SIG-M5 treated with dmso at 0.1 percent for 504 hours (cell line): ENCODE results near the gene TMPRSS9.

Source experiments
- DNase-seq: peaks from one replicate; lab custom pipeline; 2025; ENCODE audit not compliant: unreplicated experiment; lab: John Stamatoyannopoulos, UW

The TMPRSS9 gene

DNA sequence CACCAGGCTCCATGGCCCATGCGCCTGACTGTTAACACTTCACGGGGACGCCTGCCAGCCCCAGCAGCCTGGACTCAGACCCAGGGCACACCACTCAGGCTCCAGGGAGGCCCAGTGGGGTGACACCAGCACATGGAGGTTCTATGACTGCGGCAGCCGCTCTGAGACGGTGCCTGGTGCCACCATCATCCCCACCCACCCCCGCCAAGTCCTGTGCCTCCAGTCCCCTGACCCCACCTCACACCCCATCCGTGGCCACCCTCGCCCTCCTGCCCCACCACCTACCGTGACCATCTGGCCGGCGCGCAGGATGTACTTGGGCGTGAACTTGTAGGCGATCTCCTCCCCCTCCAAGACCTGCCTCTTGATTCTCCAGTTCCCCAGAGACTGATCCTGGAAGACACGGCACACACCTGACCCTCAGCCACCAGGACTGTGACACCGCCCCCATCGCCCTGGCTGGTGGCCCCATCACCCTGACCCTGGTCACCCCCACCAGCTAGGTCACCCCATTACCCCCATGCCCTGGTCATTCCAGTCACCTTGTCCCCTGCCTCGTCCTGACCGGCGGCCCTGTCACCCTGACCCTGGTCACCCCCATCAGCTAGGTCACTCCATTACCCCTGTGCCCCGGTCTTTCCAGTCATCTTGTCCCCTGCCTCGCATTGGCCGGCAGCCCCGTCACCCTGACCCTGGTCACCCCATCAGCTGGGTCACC is 72.2 kb downstream of the TMPRSS9 start:
- DNase-seq = no peak

DNA sequence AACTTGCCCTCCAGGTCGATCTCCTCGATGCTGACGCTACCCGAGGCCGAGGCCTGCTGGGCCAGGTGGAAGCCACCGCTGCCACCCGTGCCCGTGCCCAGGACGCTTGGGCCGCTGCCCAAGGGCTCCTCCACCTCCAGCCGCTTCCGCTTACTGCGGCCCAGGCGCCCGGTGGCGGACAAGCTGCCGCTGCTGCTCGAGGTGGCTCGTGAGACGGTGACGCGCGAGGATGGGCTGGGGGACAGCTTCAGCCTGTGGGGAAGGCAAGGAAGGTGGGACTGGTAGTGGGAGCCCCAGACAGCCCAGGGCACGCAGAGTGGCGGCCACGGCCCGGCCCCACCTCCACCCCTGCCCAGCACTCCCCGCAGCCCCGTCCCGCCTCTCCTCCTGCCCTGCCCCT is 73.8 kb downstream of the TMPRSS9 start:
- no peak for DNase-seq

DNA sequence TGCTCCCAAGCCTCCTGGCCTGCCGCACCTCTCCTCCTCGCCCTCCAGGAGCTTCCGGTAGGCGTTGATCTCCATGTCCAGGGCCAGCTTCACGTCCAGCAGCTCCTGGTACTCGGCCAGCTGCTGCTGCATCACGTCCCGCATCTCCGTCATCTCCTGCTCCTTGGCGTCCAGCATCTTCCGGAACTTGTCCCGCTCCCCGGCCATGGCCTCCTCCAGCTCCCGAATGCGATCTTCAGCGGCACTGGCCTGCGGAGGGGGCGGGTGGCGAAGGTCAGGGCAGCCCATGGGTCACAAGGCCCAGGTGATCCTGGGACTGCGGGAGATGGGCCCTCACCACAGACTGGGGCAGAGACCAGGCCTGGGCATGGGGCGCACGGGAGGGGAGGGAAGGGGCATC is 74.2 kb downstream of the TMPRSS9 start:
- DNase-seq = no peak

DNA sequence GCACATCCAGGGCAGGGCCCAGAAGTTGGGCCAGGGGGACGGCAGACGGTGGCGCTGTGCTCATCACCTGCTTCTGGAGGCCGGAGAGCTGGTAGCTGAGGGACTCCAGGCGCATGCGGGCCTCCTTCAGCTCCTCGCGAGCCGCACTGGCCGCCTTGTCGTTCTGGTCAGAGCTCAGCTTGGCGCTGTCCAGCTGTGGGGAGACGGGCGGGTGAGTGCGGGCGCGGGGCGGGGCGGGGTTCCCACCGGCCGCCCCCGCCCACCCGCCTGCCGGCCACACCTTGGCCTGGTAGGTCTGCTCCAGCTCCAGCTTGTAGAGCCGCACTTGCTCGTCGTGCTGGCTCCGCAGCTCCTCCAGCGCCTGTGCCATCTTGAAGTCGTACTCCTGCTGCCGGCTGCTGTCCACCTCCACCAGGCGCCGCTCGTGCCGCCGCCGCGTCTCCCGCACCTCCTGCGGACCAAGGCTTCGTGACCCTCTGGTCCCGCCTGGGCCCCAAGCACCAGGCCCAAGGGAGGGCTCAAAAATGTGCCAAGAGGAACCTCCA is 74.7 kb downstream of the TMPRSS9 start:
- DNase-seq = no peak

DNA sequence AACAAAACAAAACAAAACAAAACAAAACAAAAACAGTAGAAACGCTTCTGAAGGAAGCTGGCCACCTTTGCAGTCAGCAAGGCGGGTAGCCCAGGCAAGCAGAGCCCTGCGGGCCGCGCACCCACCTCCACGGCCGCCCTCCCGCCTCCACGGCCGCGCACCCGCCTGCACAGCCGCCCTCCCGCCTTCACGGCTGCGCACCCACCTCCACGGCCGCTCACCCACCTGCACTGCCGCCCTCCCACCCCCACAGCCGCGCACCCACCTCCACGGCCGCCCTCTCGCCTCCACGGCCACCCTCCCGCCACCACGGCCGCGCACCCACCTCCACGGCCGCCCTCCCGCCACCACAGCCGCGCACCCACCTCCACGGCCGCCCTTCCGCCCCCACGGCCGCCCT is 76.3 kb downstream of the TMPRSS9 start:
- no peak for DNase-seq

DNA sequence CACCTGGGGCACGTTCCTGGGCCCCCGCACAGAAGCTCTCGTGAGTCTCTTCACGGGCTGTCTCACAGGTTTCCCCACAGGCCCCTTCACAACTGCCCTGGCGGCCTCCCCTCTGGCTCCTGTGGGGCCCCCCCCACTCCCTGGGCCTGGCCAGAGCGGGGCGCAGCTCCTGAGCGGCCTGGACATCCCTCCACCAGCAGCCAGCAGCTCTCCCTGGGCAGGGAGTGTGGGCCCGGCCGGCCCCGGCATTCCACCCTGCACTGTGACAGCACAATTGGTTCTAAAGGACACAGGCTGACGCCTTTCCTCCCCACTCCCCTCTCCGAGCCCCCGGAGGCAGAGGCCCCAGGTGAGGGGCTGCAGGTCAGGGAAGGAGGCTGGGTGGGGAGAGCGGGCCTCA is 76.9 kb downstream of the TMPRSS9 start:
- DNase-seq = no peak

DNA sequence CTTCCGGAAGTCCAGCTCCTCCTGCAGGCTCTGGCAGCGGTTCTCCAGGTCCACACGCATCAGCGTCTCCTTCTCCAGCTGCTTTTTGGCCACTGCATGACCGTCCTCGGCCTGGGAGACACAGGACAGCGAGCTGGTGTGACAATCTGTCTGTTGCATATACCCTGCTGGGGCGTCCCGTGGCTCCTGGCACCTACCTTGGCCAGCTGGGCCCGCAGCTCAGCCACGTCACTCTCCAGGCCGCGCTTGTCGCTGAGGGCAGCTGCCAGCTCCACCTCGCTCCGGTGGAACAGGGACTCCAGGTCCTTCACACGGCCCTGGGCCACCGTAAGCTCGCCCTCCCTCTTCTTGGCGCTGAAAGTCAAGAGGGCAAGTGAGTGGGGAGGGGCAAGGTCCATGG is 78.1 kb downstream of the TMPRSS9 start:
- no peak for DNase-seq

DNA sequence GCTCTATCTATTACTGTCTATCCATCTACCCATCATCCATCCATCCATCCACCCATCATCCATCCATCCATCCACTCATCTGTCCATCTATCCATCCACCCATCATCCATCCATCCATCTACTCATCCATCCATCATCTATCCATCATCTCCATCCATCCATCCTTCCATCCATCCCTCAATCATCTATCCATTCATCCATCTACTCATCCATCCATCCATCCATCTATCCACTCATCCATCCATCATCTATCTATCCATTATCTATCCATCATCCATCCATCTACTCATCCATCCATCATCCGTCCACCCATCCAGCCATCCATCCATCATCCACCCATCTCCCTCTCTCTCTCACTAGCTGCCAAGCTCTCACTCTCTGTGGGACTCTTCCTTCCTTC is 80.5 kb downstream of the TMPRSS9 start:
- DNase-seq = no peak

DNA sequence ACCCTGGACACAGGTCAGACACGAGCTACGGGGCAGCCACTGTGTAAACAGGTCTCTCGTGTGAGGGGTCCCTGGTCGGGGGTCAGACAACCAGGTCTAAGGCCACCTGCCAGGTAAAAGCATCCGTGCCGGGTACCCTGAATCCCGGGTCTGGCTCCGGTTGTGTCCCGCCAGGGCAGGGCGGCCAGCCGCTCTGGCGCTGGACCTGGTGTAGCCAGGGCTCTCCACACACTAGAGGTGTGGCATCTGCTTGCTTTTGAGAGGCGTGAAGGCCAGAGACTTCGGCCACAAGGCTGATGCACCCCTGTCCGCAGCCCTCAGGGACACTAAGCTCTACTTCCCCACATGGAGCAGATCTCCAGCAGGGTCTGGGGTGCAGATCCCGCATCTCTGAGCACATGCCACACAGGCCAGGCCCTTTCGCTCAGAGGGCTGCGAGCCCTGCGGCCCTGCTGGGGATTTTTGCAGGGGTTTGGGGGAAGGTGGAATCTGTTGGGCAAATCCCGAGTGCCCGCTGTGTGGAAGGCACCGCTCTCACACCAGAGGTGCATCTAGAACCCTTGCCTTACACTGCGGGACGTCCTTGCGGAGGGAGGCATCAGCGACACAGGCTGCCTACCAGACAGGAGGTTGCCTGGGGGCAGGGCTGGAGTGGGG is 81.2 kb downstream of the TMPRSS9 start:
- DNase-seq = no peak

DNA sequence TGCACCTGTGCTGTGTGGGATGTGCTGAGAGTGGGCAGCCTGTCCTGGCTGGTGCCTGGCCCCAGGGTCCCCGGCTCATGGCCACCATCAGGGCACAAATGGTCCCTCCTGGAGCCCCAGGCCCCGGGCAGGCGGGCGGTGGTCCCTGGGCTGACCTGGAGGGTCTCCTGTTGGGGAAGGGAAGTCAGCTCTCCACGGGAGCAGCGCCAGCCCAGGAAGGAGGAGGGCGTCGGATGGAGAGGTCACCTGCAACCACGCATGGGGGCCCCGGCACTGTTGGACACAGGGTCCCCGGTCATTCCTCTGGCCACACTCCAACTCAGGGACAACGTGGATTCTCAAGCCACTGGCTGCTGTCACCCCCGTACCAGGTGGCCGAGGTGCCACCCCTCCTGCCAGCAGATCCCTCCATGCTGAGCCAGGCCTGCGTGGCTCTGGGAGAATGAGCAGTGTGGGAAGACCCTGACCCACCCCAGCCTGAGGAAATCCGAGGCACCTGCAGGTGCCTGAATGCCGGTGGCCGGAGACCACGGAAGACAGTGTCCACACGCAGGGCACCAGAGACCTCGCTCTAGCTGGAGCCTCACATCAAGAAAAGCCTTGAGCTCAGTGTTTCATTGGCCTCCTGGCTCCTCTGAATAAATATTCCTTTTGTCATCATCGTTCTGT is 83.2 kb downstream of the TMPRSS9 start:
- DNase-seq = no peak

DNA sequence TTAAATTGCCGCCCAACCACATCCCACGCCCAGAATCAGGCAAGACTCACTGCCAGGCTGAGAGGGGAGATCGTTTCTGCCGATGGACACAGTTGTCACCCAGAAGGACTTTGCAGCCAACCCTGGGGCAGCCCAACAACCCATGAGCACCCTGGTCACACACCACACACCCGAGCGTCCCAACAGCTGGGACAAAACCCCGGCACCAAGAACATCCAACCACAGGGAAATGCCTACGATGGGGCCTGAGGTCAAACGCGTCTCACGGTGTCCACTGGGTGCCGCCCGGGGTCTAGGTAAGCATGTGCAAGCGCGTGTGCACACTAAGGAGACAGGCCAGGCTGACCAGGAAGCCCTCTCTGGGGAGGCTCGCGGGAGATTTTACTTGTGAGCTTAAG is 83.7 kb downstream of the TMPRSS9 start:
- DNase-seq = no peak

DNA sequence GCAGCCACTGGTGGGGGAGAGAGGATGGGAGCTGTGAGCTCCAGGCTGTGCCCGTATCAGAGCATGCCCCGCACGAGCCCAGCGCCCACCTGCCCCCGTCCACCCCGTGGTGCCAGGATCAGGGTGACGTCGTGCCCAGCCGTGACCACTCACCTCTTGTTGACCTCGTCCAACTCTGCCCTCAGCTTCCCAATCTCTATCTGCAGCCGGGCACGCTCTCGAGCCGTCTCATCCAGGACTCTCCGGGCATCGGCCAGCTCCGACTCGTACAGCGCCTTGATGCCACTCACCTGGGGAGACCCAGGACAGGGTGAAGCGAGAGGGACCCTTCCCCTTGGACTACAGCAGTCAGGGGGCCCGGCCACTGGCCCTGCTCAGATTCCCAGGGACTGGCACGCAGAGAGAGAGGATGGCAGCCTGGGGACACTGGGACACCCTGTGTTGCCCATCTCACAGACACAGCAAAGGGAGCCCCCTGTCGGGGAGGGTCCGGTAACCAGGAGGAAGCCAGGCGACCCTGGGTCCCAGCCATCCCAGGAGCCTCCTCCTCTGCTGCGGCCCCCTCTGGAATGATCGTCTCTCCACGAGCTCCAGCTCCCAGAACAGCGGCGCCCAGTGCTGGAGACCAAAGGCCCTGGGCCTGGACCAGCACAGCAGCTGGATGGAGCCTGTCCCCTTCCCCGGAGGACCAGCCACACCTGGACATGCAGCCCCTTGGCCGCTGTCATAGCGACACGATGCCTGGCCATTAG is 84.4 kb downstream of the TMPRSS9 start:
- DNase-seq = no peak

DNA sequence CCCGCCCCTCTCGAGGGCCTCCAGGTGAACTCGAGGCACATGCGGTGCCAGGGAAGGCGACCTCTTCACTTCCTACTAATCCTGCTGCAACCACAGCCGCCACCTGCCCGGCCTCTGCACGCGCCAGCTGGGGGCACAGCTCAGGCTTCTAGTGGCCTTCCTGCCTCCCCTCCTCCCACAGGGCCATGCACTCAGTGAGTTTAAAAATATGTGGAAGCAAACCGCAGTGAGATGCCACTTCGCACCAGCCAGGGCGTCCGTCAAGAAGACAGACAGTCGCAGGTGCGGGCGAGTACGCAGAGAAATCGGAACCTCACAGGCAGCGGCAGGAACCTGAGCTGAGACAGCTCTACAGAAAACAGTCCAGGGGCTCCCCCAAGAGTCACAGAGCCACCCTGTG is 86.3 kb downstream of the TMPRSS9 start:
- no peak for DNase-seq

DNA sequence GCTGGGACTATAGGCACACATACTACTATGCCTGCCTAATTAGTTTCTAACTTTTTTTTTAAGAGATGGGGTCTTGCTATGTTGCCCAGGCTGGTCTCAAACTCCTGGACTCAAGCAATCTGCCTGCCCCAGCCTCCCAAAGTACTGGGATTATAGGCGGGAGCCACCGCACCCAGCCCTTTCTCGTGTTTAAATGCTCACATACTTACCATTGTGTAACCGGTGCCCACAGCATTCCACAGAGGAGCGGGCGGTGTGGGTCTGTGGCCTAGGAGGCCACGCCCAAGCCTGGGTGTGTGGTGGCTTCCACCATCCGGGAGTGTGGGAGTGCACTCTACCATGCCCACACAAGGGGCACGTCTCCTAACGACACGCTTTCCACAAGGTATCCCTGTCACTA is 89.0 kb downstream of the TMPRSS9 start:
- no peak for DNase-seq

DNA sequence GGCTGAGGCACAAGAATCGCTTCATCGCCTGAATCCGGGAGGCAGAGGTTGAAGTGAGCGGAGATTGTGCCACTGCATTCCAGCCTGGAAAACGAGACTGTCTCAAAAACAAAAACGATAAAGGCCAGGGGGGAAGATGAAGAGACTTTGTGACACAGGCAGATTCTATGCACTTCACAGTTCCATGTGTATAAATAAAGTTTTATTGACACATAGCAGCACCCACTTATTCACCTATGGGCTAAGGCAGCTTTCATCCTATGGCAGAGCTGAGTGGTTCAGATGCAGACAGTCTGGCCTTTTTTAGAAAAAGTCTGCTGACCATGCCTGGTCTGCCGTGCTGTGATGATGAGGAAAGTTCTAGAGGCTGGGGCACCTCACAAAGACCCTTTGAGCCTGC is 91.1 kb downstream of the TMPRSS9 start:
- no peak for DNase-seq

DNA sequence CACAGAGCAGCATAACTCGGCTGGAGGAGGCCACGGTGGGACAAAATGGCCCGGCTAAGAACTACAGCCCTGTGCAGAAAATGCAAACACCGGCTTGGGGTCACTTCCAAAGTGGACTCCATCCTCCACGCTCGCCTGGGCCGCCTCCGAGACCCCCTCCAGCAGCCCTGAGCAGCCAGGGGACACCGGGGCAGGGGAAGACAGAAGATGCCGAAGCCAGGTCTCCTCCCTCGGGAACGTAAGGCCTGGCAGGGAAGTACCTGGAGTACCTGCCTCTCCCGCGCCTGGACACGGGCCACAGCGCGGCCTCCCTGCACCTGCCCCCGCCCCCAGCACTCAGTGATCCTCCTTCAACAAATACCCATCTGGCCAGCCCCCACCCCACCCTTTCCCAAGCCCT is 91.7 kb downstream of the TMPRSS9 start:
- no peak for DNase-seq

DNA sequence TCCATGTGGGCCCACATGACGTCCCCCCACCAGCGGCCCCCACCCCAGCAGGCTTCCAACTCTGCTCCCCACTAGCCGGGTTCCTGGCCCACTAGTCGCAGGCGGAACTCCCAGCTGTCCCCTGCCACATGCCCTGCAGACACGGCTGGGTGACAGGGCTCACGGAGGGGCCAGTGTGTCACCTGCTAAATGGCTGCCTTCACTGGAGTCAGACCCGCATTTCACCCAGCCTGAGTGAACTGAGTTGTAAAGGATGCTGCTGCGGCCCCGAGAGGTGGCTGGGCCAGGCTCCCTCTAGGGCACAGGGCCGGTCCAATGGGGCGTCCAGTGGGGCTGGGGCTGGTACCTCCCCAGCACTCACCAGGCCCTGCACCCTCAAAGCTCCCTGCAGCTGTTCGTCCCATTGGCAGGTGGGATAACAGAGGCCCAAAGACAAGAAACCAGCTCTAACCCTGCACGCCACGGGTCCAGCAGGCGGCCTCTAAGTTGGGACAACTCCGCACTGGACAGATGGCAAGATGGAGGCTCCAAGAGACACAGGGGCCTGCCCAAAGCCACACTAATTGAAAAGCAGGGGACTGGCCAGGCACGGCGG is 93.5 kb downstream of the TMPRSS9 start:
- no peak for DNase-seq

DNA sequence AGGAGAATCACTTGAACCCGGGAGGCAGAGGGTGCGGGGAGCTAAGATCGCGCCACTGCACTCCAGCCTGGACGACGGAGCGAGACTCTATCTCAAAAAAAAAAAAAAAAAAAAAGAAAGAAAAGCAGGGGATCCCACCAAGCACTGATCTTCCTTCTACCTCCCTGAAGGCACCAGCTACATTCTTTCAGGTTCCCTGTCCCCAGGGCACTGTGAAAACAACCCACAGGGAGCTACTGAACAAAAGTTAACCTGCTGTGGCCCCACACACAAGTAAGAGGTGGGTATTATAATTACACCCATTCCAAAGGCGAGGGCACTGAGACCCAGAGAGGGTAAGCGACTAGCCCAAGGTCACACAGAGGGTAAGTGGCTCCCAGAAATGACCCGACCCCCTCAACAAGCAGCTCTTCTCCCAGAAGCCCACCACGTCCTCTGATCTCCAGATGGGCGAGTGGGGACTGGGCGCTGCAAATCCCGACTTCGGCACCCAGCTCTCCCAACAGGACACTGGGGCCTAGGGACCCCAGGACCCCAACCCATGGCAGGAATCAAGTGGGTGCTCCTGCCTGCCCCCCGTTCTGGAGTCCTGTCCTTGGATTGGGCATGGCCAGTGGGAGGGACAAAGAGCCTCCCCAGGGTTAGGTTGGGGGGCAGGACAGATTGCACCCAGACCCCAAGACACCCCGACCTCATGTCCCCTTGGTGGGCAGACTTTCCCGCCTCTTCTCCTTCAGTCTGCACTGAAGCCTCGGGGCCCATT is 94.3 kb downstream of the TMPRSS9 start:
- no peak for DNase-seq

DNA sequence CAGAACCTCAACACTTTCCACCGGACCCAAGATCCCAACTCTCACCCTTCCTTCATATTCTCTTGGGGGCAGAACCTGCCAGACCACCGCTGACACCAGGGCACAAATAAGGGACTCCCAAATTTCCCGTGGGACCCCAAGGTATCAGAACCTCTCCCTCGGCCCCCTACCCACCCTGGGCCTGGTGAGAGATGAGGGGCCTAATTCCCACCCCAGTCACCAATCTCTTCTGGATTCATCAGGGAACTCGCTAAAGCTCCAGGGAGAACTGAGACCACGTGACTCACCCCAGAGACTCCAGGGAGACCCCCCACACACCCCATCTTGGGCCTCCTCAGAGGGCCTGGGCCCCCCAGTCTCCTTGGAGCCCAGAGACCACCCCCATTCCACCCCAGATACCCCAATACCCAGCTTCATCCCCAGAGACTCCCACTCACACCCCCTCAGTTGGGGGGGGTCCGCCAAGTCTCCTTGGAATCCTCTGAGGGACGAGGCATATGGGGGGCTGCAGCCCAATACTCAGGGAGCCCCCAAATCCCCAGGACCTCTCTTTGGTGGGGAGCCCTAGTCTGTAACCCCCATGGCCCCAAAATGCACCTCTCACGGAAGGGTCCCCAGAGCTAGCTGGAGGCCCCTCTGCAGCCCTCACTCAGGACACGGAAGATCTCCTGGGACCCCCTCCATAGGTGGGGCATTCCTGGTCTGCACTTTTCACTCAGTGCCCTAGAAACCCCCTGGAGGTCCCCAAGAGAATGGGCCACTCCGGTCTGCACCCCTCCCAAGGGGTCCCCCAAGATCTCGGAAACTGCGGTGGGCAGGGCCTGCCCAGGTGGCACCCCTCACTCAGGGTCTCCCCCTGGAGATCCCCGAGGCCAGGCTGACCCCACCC is 95.1 kb downstream of the TMPRSS9 start:
- no peak for DNase-seq
